ENCODE measurements around the gene DDX51.

DDX51 gene

GRCh38 chr12:132179431-132180362, 35.6 kb upstream of the DDX51 start:
- DNase-seq, result no peak

DNA sequence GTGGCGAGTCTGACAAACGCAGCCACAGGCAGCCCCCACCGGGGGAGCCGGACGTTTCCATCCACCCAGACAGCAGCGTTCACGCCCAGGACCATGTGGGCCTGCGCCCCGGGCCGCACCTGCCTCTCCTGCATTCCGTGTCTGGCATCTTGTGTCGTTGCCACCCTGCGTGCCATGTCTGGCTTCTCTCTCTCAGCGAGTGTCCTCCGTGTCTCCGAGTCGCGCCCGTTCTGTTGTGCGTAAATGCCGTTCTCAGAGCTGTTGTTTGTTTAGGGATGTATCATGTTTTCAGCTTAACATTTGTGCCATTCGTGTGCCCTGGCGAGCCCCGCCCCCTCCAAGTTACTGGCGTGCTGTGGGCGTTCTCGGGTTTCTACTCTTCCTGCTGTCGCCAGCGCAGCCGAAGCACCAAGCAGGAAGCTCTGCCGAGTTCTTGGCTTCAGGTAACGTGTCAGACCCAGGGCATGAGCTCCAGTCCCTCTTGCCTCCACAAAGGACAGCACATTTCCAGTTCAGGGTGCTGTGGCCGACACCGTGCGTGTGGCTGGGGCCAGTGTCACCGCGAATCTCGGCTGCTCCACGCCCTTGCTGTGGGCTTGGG, 34.8 kb upstream of the DDX51 start:
- no peak for DNase-seq

GRCh38 chr12:132178316-132178715, 34.2 kb upstream of the DDX51 start:
- peak; percentile 19 to 49 for DNase-seq

- DNase-seq, result no peak
Observed at GRCh38 chr12:132176920-132177551, 32.9 kb upstream of the DDX51 start.

DNA sequence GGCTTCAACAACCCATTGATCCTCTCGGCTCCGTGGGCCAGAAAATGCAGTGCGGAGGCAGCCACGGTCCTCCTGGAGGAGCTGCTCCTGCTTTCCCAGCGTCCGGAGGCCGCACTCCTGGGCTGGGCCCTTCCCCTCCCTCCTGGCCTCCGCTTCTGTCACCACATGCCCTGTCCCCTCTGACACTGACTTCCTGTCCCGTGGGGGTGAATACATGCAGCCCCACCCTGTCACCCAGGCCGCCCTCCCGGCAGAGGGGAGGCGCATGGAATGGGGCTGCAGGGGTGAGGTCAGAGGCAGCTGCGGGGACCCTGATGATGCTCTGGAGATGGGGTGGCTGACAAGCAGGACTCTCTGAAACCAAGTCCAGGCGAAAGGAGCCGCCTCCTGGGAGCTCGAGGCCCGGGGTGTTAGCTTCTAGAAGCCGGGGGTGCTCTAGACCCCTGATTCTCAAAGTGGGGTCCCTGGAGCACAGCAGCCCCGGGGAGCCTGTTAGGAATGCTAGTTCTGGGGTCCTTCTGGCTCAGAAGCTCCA, 32.3 kb upstream of the DDX51 start:
- DNase-seq, result no peak

DNA sequence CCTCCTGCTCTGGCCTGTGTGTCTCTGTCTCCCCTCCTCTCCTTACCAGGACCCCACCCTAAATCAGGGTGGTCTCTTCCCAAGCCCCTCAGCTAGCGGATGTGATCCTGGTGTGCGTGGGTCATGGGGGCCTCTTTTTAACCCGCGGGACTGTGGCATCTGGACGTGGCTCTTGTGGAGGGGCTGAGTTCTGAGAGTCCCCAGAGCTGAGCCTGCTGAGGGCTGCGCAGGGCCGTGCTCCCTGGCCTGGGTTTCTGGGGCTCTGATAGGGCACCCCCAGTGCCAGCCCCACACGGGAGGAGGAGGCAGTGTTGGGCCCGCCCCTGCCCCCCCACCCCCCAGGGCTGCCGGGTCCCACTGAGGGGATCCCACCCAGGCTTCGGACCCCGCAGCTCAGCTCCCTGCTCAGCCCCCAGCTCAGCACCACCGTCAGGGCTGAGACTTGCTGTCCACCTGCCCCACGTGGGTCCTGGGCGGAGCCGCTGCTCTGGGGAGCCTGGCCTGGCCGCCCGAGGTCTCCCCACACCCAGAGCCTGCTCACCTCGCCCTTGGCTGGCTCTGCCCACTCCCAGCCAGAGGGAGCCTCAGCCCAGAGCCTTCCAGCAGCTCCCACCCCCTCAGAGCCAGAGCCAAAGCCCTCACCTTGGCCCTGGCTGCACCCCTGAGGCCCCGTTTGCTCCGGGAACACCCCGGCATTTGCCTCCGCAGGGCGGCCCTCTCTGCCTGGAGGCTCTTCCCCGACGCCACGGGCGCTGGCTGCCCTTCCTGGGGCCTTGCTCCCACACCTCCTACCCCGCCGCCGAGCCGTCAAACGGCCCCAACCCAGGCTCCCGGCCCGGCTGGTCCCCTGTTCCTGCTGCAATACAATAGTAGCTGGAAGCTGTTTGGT, 31.6 kb upstream of the DDX51 start:
- DNase-seq, result no peak

- DNase-seq, result no peak
Observed at GRCh38 chr12:132174839-132175490, 30.8 kb upstream of the DDX51 start.

DNA sequence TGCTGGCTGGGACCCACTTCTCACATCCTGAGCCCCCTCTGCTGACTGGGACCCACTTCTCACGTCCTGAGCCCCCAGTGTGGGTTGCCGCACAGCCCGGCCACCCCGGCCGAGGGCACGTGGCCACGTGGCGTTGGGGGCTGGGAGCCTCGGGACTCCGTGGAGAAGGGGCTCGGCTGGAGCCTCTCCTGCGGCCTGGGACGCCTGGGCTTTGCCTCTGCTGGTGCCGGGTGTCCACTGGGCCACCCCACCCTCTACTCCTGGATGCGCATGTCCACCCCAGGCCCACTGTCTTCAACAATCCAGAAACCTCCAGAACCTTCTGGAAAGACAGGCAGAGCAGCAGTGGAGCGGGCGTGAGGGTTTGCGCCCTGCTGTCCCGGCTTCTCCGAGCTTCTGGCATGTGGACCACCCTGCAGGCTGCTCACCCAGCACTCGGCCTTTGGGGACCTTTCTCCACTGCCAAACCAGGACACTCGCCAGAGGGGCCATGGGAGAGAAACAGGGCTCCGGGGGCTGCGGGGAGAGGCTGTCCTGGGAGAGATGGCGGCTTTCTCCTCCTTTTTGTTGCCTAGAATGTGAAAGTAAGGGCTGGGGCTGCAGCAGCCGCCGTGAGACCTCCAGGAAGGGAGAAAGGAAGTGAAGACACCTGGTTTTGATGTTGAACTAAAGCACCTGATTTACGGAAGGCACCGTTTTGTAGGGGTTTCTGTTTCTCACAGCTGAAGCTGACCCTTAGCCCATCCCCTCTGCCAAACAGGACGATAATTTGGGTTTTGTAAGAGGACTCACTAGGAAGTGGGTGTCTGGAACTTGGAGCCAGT, 30.1 kb upstream of the DDX51 start:
- no peak for DNase-seq

DNA sequence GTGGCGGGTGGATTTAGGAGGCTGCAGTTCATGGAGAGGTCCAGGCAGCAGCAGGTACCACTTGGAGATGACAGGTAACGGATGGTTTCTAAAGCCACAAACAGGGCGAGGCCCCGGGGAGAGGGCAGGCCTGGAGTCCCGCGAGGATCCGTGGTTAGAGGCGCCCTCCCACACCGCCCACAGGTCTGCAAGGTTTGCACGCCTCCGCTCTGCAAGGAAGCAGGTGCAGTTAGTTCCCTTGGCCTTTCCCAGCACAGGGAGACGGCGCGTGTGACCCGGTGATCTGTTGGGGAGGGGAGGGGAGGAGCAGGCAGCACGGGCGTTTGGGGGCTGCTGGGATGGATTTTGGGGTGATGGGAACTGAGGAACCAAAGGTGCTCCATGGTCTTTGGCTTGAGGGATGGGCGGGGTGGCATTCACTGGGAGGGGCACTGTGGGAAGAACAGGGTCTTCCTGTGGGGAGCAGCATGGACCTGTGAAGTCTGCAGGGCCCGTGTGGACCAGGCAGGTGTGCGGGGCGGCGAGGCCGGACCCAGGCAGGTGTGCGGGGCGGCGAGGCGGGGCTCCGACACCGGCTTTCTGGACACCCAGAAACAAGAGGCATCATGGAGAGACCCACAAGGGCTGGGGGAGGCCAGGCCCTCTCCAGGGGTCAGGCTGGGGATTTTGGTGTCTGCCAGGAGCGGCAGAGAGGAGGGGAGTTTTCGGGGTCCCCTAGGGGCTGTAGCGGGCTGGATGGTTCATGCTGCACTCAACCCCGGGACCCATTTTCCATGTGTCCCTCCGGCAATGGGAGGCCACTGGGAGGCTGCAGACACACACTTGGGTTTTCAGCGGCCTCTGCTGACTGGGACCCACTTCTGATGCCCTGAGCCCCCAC, 29.3 kb upstream of the DDX51 start:
- no peak for DNase-seq

DNA sequence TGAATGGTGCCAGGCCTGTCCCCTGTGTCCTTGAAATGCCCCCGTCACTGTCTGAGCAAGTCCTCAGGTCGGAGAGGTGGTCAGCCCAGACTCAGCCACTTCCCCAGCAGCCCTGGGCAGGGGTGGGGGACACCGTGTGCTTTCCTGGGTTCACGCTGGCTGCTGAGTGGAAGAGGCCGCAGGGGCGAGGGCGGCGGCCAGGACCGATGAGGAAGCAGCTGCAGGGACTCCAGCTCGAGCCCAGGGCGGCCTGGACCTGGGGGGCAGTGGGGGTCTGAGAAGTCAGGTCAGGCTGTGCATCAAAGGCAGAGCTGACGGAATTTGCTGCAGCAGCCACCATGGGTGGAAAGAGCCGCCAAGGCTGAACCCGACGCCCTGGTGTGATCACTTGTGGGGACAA, 28.5 kb upstream of the DDX51 start:
- no peak for DNase-seq

DNA sequence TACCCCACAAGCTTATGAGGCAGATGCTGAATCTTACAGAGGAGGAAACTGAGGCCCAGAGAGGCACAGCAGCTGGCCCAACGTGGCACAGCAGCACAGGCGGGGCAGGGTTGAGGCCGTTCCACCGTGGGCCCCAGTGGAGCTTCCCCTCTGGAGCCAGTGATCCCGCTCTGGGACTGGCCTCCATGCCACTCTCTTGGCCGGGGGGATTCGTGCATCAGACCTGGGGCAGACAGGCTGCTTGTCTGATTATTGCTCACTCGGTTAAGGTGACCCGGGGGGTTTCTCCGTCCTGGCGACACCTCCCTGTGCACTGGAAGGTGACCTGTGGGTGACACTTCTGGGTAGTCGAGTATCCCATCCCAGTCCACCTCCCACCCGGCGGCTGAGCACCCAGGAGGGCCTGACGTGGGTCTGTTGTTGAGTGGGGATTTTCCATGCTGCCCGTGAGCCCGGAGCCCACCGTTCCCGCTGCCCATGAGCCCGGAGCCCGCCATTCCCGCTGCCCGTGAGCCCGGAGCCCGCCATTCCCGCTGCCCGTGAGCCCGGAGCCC, 27.9 kb upstream of the DDX51 start:
- no peak for DNase-seq

DNA sequence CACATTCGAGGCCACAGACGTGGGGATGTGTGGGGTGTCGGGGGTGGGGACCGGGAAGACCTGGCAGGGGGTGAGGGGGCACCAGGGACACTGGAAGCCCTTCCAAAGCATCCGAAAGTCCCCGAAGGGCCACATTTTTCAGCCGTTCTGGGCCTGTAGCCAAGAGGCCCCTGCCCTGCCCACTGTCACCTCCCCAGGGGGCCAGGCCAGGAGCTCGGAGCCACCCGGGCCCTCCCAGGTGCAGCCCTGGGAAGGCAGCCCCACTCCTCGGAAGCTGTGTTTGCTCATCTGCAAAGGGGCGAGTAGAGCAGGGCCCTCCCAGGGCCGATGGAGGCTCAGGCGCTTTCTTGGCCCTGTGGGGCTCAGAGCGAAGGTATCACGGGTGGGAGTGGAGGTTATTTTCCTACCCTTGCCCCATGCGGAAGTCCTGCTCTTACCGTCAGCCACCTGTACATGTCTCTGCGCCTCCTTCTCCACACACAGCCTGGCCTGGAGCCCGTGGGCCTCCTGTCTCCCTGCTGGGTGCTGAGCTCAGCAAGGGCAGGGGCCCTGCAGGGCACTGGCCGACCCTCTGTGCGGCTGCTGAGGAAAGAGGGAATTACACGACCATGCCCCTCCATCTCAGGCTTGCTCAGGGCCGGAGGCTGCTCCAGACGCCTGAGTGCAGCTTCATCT, 27.3 kb upstream of the DDX51 start:
- no peak for DNase-seq

DNA sequence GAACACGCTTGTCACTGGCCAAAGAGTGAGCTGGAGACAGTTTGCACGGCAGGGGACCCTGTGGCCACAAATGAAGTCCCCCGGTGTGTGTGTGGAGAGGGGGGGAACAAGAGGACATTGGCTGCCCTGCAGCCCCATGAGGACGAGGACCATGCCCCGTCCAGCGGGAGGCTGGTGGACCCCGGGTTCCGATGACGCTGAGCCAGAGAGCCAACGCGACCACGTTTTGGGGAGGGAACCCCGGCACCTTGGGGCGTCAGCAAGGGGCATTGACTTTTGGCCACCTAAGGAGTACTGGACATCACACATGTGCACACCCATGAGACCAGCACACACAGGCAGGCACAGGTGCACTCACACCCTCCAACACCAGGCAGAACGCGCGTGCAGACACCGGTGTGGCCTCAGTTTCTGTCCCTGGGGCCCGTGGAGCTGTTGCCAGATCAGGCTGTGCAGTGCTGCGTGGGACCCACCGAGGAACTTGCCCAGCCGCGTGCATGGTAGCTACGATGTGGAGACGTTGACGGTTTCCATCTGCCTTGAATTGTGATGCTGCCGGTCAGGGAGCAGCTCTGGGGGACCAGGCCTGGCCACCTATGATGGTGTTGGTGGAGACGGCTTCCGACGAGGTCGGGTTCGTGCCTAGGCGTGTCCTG, 26.6 kb upstream of the DDX51 start:
- no peak for DNase-seq

DNA sequence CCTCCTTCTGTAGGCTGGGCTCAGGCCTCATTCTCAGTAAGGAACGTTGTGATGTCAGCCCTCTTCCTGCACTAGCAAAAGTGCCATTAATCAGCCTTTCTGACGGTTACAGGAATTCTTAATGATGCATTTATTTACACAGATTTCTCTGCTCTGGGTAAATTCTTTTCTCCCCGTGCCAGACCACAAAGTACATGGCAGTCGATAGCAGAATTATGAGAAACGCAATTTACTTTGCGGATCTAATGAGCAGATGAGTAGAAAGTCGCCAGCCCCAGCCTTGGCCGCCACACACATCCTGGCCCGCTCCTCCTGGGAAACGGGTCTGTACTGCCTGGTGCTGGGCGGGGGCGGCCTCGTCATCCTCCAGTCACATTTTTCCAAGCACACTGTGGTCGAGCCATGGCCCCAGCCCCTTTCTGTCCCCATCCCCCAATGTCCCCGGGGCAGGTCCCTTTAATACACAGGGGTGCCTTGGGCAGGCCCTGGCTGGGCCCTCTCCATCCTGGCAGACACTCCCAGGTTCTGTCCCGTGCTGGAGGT, 26.0 kb upstream of the DDX51 start:
- no peak for DNase-seq

DNA sequence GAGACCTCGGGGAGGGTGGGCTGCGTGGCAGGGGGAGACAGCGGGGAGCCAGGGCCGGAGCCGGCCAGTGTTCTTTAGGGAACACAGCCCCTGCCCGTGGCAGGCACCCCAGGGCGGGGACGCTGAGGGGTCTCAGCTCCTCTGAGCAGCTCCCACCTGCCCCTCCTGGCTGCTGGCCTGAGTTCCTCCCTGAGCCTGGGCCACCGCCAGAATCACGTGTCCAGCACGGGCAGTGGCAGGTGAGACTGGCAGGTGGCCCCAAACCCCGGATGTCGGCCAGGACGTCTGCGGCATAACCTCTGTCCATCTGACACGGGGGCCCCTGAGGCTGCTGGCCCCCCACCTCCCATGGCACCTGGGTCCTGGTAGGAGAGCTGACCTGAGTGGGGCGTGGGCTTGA, 25.3 kb upstream of the DDX51 start:
- no peak for DNase-seq

DNA sequence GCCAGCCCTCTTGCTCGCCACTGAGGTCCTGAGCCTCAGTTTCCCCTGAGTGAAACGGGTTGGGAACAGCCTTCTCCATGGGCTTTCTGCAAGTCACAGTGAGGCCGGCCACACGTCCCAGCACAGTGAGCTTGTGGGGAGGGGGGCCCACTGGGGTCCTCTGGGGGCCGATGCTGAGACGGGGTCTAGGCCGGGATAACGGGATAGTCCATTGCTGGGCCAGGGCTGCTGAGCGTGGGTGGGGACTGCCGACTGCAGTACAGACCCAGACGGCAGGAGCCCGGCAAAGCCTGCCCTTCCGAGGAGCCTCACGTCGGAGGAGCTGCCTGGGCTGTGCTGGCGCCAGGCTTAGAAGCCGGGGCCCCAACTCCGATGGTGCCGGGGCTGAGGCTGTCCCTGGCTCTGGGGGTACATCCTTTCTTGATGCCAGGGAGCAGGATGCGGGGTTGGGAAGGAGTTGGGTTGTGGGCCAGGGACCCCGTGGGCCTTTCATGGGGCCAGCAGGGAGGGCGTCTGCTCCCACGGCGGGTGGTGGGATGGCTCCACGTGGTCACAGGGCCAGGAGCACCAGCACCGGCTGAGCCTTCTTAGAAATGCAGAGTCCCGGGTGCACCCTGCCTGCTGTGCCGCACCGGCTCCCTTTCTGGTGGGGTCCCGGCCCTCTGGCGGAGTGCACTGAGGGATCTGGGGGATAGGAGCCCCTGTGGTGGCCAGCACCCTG, 24.4 kb upstream of the DDX51 start:
- DNase-seq, result no peak

DNA sequence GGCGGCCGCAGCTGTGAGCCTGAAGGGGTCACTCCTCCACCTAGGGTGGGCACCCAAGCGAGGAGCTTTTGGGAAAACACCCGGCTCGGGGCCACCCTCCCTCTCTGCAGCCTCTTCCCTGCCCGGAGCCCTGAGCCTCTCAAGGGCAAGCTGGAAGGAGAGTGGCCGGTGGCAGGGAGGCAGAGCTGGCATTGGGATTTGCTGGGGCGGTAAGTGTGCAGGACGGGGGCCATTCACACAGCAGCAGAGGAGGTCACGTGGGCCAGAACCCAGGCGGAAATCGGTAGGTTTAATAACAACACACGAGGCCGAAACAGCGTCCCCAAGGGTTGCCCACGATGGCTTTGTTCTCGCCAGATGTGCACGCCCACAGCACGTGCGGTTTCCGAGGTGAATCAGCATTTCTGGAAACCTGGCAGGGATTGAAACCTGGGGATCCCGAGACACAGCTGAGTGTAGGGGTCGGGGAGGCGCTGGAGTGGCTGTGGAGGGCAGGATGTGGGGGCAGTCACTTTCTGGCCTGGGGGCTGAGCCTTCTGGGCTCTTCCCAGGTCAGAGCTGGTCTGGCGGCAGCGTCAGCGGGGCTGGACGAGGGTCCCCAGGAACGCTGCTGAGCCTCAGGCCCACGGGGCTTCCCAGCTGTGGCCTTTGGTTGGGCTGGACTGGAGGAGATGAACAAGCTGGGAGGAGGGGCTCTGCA, 23.6 kb upstream of the DDX51 start:
- no peak for DNase-seq

Data from AML-193 (cell line).